SK-N-SH (cell line): Measurements from ENCODE around the gene SMPDL3A. TPM values are rescaled to one million over a fixed set of nuclear protein-coding genes. Genes with fewer than 3 reads are reported as not detected.

Source experiments
- CTCF ChIA-PET: fragments of 300-600, 350-600 bp; formaldehyde crosslinking; extraction: SDS; loops from one replicate; lab custom pipeline; 2021; lab: Yijun Ruan, JAX
- POLR2A ChIA-PET: fragments of 350-600 bp; sonication (Branson Sonifier 250); formaldehyde crosslinking; extraction: SDS; loops from one replicate; lab custom pipeline; 2020; ENCODE audit warnings: antibody characterized with exemption, inconsistent platforms; lab: Yijun Ruan, JAX
- DNase-seq: peaks from one replicate; pipeline ENCODE4 v3.0.0; 2012
- H2AFZ ChIP-seq: fragments of 200-600 bp; sonication (generic); 2 replicates; pipeline ENCODE4 v1.8.1; 2016; ENCODE audit warnings: antibody characterized with exemption, mild to moderate bottlenecking, low read depth
- H3F3A ChIP-seq: fragments of 200-600 bp; sonication (generic); replicated peaks from 2 replicates; pipeline ENCODE3; 2016; ENCODE audit warnings: antibody characterized with exemption, mild to moderate bottlenecking; ENCODE audit not compliant: insufficient read depth
- H3K27ac ChIP-seq, 2 experiments: fragments of 200-500 bp in 1 of 2; fragments of 200-600 bp in 1 of 2; sonication (Bioruptor generic) in 1 of 2; sonication (generic), shearing (Covaris generic) in 1 of 2; 2 replicates each; pipeline versions ENCODE4 v1.5.1 to v1.6.1; 2014 to 2016; ENCODE audit warnings: low read depth in 2 of 2, inconsistent platforms in 1 of 2, low read length in 1 of 2, mild to moderate bottlenecking in 1 of 2, mixed read lengths in 1 of 2
- H3K27me3 ChIP-seq: fragments of 200-600 bp; sonication (generic), shearing (Covaris generic); 2 replicates; pipeline ENCODE4 v1.6.1; 2016; ENCODE audit warnings: mixed run types; ENCODE audit not compliant: insufficient read depth
- H3K36me3 ChIP-seq, 2 experiments: fragments of 200-500 bp in 1 of 2; fragments of 200-600 bp in 1 of 2; sonication (Bioruptor generic) in 1 of 2; sonication (generic) in 1 of 2; replicated peaks in 1 of 2; 2 replicates each; pipeline versions ENCODE3 to v1.5.1; 2014 to 2016; ENCODE audit warnings: low read length in 1 of 2, mild to moderate bottlenecking in 1 of 2; ENCODE audit not compliant: insufficient read depth in 2 of 2, control insufficient read depth in 1 of 2
- H3K4me1 ChIP-seq, 2 experiments: fragments of 200-500 bp in 1 of 2; fragments of 200-600 bp in 1 of 2; sonication (Bioruptor generic) in 1 of 2; sonication (generic), shearing (Covaris generic) in 1 of 2; 2 replicates each; pipeline versions ENCODE4 v1.5.1 to v1.6.1; 2014 to 2016; ENCODE audit warnings: low read depth in 1 of 2, low read length in 1 of 2, mixed run types in 1 of 2; ENCODE audit not compliant: insufficient read depth in 2 of 2, control insufficient read depth in 1 of 2
- H3K4me2 ChIP-seq: fragments of 200-600 bp; sonication (generic), shearing (Covaris generic); 2 replicates; pipeline ENCODE4 v1.6.1; 2017; ENCODE audit warnings: mixed run types
- H3K4me3 ChIP-seq, 2 experiments: fragments of 200-500 bp in 1 of 2; fragments of 200-600 bp in 1 of 2; sonication (Bioruptor generic) in 1 of 2; sonication (generic), shearing (Covaris generic) in 1 of 2; 2 replicates each; pipeline versions ENCODE4 v1.5.1 to v1.8.1; 2014 to 2016; ENCODE audit warnings: low read depth in 2 of 2, inconsistent platforms in 1 of 2, low read length in 1 of 2, mild to moderate bottlenecking in 1 of 2, mixed read lengths in 1 of 2, moderate library complexity in 1 of 2
- H3K79me2 ChIP-seq: fragments of 200-600 bp; sonication (generic); 2 replicates; pipeline ENCODE4 v1.8.1; 2017; ENCODE audit warnings: mild to moderate bottlenecking; ENCODE audit not compliant: insufficient read depth
- H3K9ac ChIP-seq: fragments of 200-600 bp; sonication (generic); 2 replicates; pipeline ENCODE4 v1.6.1; 2017; ENCODE audit warnings: mixed run types
- H3K9me2 ChIP-seq: fragments of 200-600 bp; sonication (generic); 2 replicates; pipeline ENCODE4 v1.6.1; 2017; ENCODE audit warnings: mixed run types
- H3K9me3 ChIP-seq: fragments of 200-600 bp; sonication (generic); 2 replicates; pipeline ENCODE4 v1.6.1; 2017; ENCODE audit warnings: mixed run types, mild to moderate bottlenecking, moderate library complexity
- H4K20me1 ChIP-seq: fragments of 200-600 bp; sonication (generic); 2 replicates; pipeline ENCODE4 v1.6.1; 2017; ENCODE audit warnings: mild to moderate bottlenecking, mixed run types; ENCODE audit not compliant: insufficient read depth
- CHD2 ChIP-seq: fragments of 150-350 bp; IDR thresholded peaks from 2 replicates; pipeline ENCODE4 v1.6.1; 2018; ENCODE audit warnings: low read length; ENCODE audit not compliant: partially characterized antibody
- EP300 ChIP-seq, 2 experiments: IDR thresholded peaks; 2 replicates each; pipeline versions ENCODE4 v1.4.0 to v1.6.1; 2012; ENCODE audit warnings: borderline replicate concordance in 1 of 2, low read depth in 1 of 2, low read length in 1 of 2
- FOXJ3 ChIP-seq: sonication (generic); formaldehyde crosslinking; IDR thresholded peaks from 2 replicates; pipeline ENCODE4 v1.5.1; 2020; ENCODE audit warnings: mild to moderate bottlenecking, missing genetic modification reagents
- GABPA ChIP-seq: IDR thresholded peaks from 2 replicates; pipeline ENCODE4 v1.4.0; 2012; ENCODE audit warnings: low read depth, mild to moderate bottlenecking
- MXI1 ChIP-seq: IDR thresholded peaks from 2 replicates; pipeline ENCODE4 v1.6.1; 2012; ENCODE audit warnings: mild to moderate bottlenecking, low read depth, low read length, improper control_type of control experiment
- NFIC ChIP-seq: IDR thresholded peaks from 2 replicates; pipeline ENCODE4 v1.4.0; 2012; ENCODE audit warnings: borderline replicate concordance
- RXRA ChIP-seq: IDR thresholded peaks from 2 replicates; pipeline ENCODE4 v1.4.0; 2012; ENCODE audit warnings: low read depth, mild to moderate bottlenecking, borderline replicate concordance
- SIN3A ChIP-seq: IDR thresholded peaks from 2 replicates; pipeline ENCODE4 v1.6.1; 2012; ENCODE audit warnings: low read depth, mild to moderate bottlenecking, low read length, moderate library complexity, borderline replicate concordance
- TAF1 ChIP-seq: IDR thresholded peaks from 2 replicates; pipeline ENCODE4 v1.6.1; 2012; ENCODE audit warnings: low read depth, mild to moderate bottlenecking, low read length, moderate library complexity, borderline replicate concordance
- USF2 ChIP-seq: fragments of 150-350 bp; IDR thresholded peaks from 2 replicates; pipeline ENCODE4 v1.6.1; 2017; ENCODE audit warnings: antibody characterized with exemption, low read length, low read depth, borderline replicate concordance
- WGBS: methylation state at CpG from one replicate; pipeline ENCODE4 v1.1.6; 2017; ENCODE audit warnings: low lambda C conversion rate; 5-methylcytosine and 5-hydroxymethylcytosine counted together
- polyA plus RNA-seq, 3 experiments: library from polyadenylated mRNA; depleted of rRNA; stranded (reverse); fragments of >200 nt; gene quantifications; 2 replicates each; pipeline ENCODE4 v1.2.3, GENCODE V29; 2012
- TF ChIP-seq, protein P1 (sequence below): fragments of 150-350 bp; IDR thresholded peaks from 2 replicates; pipeline ENCODE4 v1.6.1; 2016; ENCODE audit warnings: mild to moderate bottlenecking, low read depth, low read length
- TF ChIP-seq, protein P2 (sequence below): IDR thresholded peaks from 2 replicates; pipeline ENCODE4; 2012
- TF ChIP-seq, protein P3 (sequence below): fragments of 200-600 bp; sonication (generic); IDR thresholded peaks from 2 replicates; pipeline ENCODE4 v1.6.1; 2017; ENCODE audit warnings: antibody characterized with exemption, mild to moderate bottlenecking, moderate library complexity

Gene SMPDL3A
- polyA plus RNA-seq, 1 of the 3 experiments (the other 2 are of a cell fraction), result 2.0 TPM

GRCh38 chr6:122817358-122817757, 28.3 kb downstream of the SMPDL3A start (continued):
- no peak for TF ChIP-seq USF2
- no peak for TF ChIP-seq CHD2
- TF ChIP-seq FOXJ3 (CRISPR knock-in tag), result no peak

GRCh38 chr6:122817766-122818165, 28.7 kb downstream of the SMPDL3A start:
- no peak overlapping the region for H3K4me2 ChIP-seq
- H3K27me3 ChIP-seq, result no peaks in the 10 kb centered on the region; the same call in 1 of the 2 replicates
- H2AFZ ChIP-seq, result no peak overlapping the region
- H3K9ac ChIP-seq, result no peak overlapping the region
- 3% methylated on average over 4 of the region's 4 CpGs for WGBS
- no peaks in the 10 kb centered on the region for H3F3A ChIP-seq
- no peak for DNase-seq
- H4K20me1 ChIP-seq, result no peaks in the 10 kb centered on the region
- no peak overlapping the region for H3K27ac ChIP-seq
- POLR2A ChIA-PET, result no interaction called here
- no peaks in the 10 kb centered on the region for H3K9me3 ChIP-seq
- H3K4me3 ChIP-seq, result no peak overlapping the region
- H3K4me1 ChIP-seq, result no peaks in the 10 kb centered on the region; a peak in 1 of 4 replicates
- CTCF ChIA-PET, result no interaction called here
- H3K9me2 ChIP-seq, result no peaks in the 10 kb centered on the region
- no peak for TF ChIP-seq SIN3A
- TF ChIP-seq, protein P1, sequence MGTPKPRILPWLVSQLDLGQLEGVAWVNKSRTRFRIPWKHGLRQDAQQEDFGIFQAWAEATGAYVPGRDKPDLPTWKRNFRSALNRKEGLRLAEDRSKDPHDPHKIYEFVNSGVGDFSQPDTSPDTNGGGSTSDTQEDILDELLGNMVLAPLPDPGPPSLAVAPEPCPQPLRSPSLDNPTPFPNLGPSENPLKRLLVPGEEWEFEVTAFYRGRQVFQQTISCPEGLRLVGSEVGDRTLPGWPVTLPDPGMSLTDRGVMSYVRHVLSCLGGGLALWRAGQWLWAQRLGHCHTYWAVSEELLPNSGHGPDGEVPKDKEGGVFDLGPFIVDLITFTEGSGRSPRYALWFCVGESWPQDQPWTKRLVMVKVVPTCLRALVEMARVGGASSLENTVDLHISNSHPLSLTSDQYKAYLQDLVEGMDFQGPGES, result no peak
- TF ChIP-seq CHD2, result no peak
- TF ChIP-seq USF2, result no peak
- TF ChIP-seq MXI1, result no peak
- TF ChIP-seq TAF1, result no peak
- TF ChIP-seq, protein P2, sequence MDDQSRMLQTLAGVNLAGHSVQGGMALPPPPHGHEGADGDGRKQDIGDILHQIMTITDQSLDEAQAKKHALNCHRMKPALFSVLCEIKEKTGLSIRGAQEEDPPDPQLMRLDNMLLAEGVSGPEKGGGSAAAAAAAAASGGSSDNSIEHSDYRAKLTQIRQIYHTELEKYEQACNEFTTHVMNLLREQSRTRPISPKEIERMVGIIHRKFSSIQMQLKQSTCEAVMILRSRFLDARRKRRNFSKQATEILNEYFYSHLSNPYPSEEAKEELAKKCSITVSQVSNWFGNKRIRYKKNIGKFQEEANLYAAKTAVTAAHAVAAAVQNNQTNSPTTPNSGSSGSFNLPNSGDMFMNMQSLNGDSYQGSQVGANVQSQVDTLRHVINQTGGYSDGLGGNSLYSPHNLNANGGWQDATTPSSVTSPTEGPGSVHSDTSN, result no peak
- no peak for TF ChIP-seq GABPA
- TF ChIP-seq, protein P3, sequence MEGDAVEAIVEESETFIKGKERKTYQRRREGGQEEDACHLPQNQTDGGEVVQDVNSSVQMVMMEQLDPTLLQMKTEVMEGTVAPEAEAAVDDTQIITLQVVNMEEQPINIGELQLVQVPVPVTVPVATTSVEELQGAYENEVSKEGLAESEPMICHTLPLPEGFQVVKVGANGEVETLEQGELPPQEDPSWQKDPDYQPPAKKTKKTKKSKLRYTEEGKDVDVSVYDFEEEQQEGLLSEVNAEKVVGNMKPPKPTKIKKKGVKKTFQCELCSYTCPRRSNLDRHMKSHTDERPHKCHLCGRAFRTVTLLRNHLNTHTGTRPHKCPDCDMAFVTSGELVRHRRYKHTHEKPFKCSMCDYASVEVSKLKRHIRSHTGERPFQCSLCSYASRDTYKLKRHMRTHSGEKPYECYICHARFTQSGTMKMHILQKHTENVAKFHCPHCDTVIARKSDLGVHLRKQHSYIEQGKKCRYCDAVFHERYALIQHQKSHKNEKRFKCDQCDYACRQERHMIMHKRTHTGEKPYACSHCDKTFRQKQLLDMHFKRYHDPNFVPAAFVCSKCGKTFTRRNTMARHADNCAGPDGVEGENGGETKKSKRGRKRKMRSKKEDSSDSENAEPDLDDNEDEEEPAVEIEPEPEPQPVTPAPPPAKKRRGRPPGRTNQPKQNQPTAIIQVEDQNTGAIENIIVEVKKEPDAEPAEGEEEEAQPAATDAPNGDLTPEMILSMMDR, result no peak
- TF ChIP-seq RXRA, result no peak
- TF ChIP-seq EP300 (IDR thresholded peaks at IDR 0.05; ENCODE audit: borderline replicate concordance in 1 of 2, low read depth in 1 of 2, low read length in 1 of 2), result no peak
- TF ChIP-seq NFIC, result no peak
- no peaks in the 10 kb centered on the region for H3K79me2 ChIP-seq
- no peaks in the 10 kb centered on the region for H3K36me3 ChIP-seq
